GM18526 (cell line): ENCODE results near the gene ATG7.

Source experiments
- POLR2A ChIP-seq: IDR thresholded peaks from 3 replicates; pipeline ENCODE4 v1.6.1; 2011; ENCODE audit not compliant: insufficient read length; ENCODE audit errors: extremely low read depth

ATG7 gene

GRCh38 chr3:11411956-11412355 lies 139.8 kb downstream of the ATG7 start:
- TF ChIP-seq POLR2A = no peak

DNA sequence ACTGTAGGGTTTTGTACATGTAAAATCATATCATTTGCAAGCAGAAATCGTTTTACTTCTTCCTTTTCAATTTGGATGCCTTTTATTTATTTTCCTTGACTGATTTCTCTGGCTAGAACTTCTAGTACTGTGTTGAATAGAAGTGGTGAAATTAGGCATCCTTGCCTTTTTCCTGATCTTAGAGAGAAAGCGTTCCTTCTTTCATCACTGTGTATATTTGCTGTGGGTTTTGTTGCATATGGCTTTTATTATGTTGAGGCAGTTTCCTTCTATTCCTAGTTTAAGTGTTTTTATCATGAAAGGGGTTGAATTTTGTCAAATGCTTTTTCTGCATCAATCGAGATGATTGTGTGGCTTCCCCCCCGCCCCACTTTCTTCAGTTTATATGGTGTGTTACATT lies 140.9 kb downstream of the ATG7 start:
- no peak for TF ChIP-seq POLR2A

DNA sequence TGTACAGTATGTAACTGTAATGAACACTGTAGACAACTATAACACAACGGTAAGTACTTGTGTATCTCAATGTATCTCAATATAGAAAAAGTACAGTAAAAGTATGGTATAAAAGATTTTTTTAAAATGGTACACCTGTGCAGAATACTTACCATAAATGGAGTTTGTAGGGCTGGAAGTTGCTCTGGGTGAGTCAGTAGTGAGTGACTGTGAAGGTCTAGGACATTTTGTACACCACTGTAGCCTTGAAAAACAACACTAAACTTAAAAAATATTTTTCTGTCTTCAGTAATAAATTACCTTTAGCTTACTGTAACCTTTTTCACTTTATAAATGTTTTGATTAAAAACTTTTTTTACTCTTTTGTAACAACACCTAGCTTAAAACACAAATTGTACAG lies 142.9 kb downstream of the ATG7 start:
- no peak for TF ChIP-seq POLR2A

GRCh38 chr3:11420066-11420465 lies 147.9 kb downstream of the ATG7 start:
- TF ChIP-seq POLR2A = no peak

DNA sequence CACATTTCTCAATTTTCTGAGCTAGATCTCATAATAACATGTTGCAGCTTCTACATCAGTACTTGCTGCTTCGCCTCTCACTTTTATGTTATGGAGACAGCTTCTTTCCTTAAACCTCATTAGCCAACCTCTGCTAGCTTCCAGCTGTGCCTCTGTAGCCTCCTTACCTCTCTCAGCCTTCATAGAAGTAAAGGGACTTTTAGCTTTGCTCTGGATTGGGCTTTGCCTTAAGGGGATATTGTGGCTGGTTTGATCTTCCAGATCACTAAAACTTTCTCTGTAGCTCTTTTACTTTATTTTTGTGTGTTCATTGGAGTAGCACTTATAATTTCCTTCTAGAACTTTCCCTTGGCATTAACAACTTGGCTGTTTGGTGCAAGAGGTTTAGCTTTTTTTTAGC lies 150.1 kb downstream of the ATG7 start:
- no peak for TF ChIP-seq POLR2A

- TF ChIP-seq POLR2A = no peak
Observed at GRCh38 chr3:11423868-11424267, 151.7 kb downstream of the ATG7 start.

DNA sequence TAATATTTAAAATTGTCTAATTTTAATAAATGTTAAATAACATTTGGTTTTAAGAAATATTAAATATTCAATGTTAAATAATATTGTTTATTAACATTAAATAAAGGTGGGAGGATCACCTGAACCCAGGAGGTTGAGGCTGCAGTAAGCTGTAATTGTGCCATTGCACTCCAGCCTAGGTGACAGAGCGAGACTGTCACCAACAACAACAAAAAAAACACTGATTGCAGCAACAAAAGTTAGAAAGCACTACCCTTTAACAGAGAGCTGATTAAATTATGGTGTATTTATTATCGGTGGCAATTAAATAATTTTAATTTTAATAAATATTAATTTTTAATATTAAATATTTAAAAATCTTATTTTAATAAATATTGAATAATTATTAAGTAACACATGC lies 152.1 kb downstream of the ATG7 start:
- no peak for TF ChIP-seq POLR2A

- no peak for TF ChIP-seq POLR2A
Observed at GRCh38 chr3:11430207-11430606, 158.0 kb downstream of the ATG7 start.

DNA sequence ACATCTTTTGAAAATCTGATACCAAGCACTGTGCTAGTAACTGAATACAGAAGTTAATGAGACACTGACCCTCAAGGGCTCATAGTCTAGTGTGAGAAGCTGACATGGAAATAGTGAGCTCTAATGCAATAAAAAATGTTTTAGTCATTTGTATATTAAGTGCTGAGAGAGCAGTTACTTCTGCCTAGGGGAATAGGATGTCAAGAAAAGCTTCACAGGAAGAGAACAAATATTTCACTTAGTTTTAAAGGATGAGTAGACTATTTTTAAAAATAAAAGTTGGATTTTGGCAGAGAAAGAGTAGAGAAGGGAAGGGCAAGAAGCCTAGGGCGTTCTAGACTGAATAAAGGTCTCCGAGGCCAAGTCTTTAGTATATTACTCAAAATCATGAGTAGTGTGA lies 158.4 kb downstream of the ATG7 start:
- no peak for TF ChIP-seq POLR2A

- TF ChIP-seq POLR2A = no peak
Observed at GRCh38 chr3:11431319-11431718, 159.1 kb downstream of the ATG7 start.

DNA sequence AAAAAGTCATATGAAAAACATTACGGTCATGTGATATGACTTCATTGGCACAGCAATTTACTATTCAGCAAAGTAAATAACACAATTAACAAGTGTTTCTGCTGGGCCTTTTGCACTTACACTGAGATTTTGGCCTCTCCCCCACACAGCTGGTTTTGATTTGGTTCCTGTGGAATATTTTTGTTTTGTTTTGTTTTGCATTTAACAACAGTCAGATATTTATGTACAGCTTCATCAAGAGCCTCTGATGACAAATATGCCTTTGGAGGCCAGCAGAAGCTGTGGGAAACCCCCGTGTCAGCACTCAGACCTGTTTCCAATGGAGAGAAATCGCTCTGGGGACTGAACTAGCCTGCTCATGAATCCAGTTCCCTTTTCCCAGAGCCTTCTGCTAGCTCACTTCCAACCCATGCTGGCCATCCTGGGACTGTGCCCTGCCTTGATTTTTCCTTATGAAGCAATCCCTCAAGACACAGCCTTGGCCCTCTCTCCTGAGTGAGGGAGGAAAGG lies 161.9 kb downstream of the ATG7 start:
- no peak for TF ChIP-seq POLR2A

DNA sequence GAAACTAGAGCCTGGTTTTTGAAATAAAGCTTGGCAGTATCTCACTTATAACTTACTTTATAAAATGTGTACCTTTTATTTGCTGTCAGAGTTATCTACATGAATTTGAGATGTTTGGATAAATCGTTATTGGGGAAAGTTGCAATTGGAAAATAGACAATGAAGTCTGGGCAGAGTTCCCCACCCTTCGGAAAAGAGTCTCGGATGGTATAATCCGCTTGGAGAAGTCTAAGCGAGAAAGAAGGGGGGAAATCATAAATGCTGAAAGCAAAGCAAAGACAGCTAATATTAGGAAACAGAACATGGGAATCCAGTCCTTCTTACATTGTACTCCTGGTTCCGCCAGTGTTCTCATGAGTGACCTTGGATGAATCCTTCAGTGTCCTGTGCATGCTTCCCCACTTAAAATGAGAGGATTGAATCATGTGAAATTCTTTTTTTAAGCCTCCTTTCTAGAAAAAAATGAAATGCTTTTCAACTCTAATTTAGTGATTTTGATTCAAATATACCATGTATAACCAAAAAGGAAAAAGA lies 162.4 kb downstream of the ATG7 start:
- no peak for TF ChIP-seq POLR2A

- TF ChIP-seq POLR2A = no peak
Observed at GRCh38 chr3:11435440-11436165, 163.4 kb downstream of the ATG7 start.

DNA sequence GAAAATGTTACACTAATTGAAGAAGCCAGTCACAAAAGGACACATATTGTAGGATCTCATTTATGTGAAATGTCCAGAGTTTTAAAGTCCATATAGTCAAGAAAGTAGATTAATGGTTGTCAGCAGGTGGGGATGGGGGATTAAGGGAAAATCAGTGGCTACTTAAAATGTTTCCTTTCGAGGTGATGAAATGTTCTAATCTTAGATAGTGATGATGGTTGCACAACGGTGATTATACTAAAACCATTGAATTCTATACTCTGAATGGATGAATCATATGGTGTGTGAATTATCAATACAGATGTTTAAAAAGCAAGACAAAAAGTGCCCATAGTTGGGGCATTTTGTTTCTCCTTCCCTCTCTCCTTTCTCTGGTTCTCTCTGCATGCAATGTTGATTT lies 164.6 kb downstream of the ATG7 start:
- no peak for TF ChIP-seq POLR2A

DNA sequence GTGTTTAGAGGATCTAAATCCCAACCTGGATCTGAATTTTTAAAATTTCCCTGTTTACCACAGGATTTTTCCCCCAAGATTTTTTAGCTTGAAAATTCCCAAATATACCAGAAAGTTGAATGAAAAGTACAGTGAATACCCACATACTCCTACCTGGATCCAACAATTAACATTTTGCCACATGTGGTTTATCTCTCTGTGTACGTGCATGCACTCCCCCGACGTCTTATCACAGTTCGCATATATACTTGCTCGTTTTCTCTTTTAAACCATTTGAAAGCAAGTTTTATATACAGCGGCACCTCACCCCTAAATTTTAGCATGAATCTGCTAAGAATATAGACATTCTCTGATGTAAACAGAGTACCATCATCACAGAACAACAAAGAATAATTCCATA lies 165.3 kb downstream of the ATG7 start:
- TF ChIP-seq POLR2A = no peak

GRCh38 chr3:11438646-11439045 lies 166.4 kb downstream of the ATG7 start:
- no peak for TF ChIP-seq POLR2A

DNA sequence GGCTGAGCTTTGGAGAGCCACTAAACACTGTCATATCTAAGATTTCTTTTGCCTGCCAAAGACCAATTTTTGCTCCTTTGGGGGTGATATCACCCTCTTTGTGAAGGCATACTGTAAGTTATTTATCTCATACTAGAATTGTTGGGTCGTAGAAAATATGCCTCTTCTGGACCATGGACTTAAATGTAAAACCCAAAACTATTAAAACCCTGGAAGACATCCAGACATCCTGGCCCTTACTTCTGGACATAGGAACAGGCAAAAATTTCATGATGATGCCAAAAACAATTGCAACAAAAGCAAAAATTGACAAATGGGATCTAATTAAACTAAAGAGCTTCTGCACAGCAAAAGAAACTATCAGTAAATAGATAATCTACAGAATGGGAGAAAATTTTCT lies 172.2 kb downstream of the ATG7 start:
- no peak for TF ChIP-seq POLR2A
